GM23338 (cell line): Measurements from ENCODE around the gene NPLOC4. TPM values are rescaled to one million over a fixed set of nuclear protein-coding genes. Genes with fewer than 3 reads are reported as not detected.

Experiments
- ATAC-seq: fragments of 200-7000 bp; cut with Tn5 transposase; 3 replicates; pipeline ENCODE4 v1.9.1; 2020
- DNase-seq: peaks from one replicate; pipeline ENCODE4 v3.0.0-alpha.2; 2015; ENCODE audit warnings: low spot score
- H2AFZ ChIP-seq: fragments of 200-600 bp; sonication (generic); 2 replicates; pipeline ENCODE4 v1.8.0; 2016; ENCODE audit warnings: antibody characterized with exemption, mild to moderate bottlenecking, moderate library complexity
- H3F3A ChIP-seq: fragments of 200-600 bp; sonication (generic); replicated peaks from 2 replicates; pipeline ENCODE4 v1.8.0; 2017; ENCODE audit warnings: antibody characterized with exemption, mixed run types, low read depth
- H3K27ac ChIP-seq: fragments of 200-600 bp; sonication (generic); 2 replicates; pipeline ENCODE4 v1.6.1; 2016; ENCODE audit warnings: low read depth
- H3K27me3 ChIP-seq: fragments of 200-600 bp; sonication (generic); 2 replicates; pipeline ENCODE4 v1.8.0; 2016; ENCODE audit warnings: mild to moderate bottlenecking, mixed run types, moderate library complexity; ENCODE audit not compliant: insufficient read depth
- H3K36me3 ChIP-seq: fragments of 200-600 bp; sonication (generic); 2 replicates; pipeline ENCODE4 v1.8.0; 2016; ENCODE audit warnings: mild to moderate bottlenecking; ENCODE audit not compliant: insufficient read depth
- H3K4me1 ChIP-seq: fragments of 200-600 bp; sonication (generic); 2 replicates; pipeline ENCODE4 v1.8.0; 2016; ENCODE audit warnings: mild to moderate bottlenecking, moderate library complexity; ENCODE audit not compliant: insufficient read depth
- H3K4me2 ChIP-seq: fragments of 200-600 bp; sonication (generic); 2 replicates; pipeline ENCODE4 v1.7.1; 2017; ENCODE audit warnings: mixed run types
- H3K4me3 ChIP-seq: fragments of 200-600 bp; sonication (generic); 2 replicates; pipeline ENCODE4 v1.6.1; 2016; ENCODE audit warnings: mixed run types
- H3K79me2 ChIP-seq: fragments of 200-600 bp; sonication (generic); replicated peaks from 2 replicates; pipeline ENCODE4 v1.8.0; 2017; ENCODE audit warnings: mild to moderate bottlenecking; ENCODE audit not compliant: insufficient read depth
- H3K9me2 ChIP-seq: fragments of 200-600 bp; sonication (generic); 2 replicates; pipeline ENCODE4 v1.8.0; 2017; ENCODE audit not compliant: insufficient read depth
- H4K20me1 ChIP-seq: fragments of 200-600 bp; sonication (generic); replicated peaks from 2 replicates; pipeline ENCODE4 v1.8.0; 2017; ENCODE audit warnings: mild to moderate bottlenecking; ENCODE audit not compliant: insufficient read depth
- H3K27ac Mint-ChIP-seq: 2 replicates; pipeline ENCODE4 v1.8.0; 2020; ENCODE audit warnings: inconsistent platforms, mild to moderate bottlenecking, moderate library complexity, mixed read lengths
- H3K27me3 Mint-ChIP-seq: 3 replicates; pipeline ENCODE4 v1.8.0; 2022; ENCODE audit warnings: low read depth, mild to moderate bottlenecking, moderate library complexity, mixed read lengths, inconsistent platforms; ENCODE audit not compliant: insufficient read depth, poor library complexity
- H3K36me3 Mint-ChIP-seq: 3 replicates; pipeline ENCODE4 v1.8.0; 2021; ENCODE audit warnings: low read depth, mild to moderate bottlenecking, inconsistent platforms, moderate library complexity, mixed read lengths
- H3K4me1 Mint-ChIP-seq: 3 replicates; pipeline ENCODE4 v1.8.0; 2020; ENCODE audit warnings: mild to moderate bottlenecking, inconsistent platforms, mixed read lengths
- H3K4me3 Mint-ChIP-seq: 3 replicates; pipeline ENCODE4 v1.8.0; 2021; ENCODE audit warnings: moderate library complexity, mild to moderate bottlenecking, inconsistent platforms, mixed read lengths
- H3K9me3 Mint-ChIP-seq: 3 replicates; pipeline ENCODE4 v1.8.0; 2020; ENCODE audit warnings: moderate library complexity, mild to moderate bottlenecking, inconsistent platforms, mixed read lengths
- CREB1 ChIP-seq: fragments of 250-450 bp; sonication (Bioruptor Pico); IDR thresholded peaks from 2 replicates; pipeline ENCODE4 v1.5.0; 2020; ENCODE audit warnings: low read depth, mild to moderate bottlenecking, moderate library complexity
- CTCF ChIP-seq, 2 experiments: fragments of 200-600 bp in 1 of 2; sonication (generic) in 1 of 2; conservative IDR thresholded peaks; 2 replicates each; pipeline versions ENCODE4 v1.5.1 to v1.6.1; 2016 to 2017; ENCODE audit warnings: antibody characterized with exemption in 2 of 2, low read depth in 2 of 2, mild to moderate bottlenecking in 2 of 2, moderate library complexity in 1 of 2
- ETS1 ChIP-seq: IDR thresholded peaks from 2 replicates; pipeline ENCODE4 v1.6.1; 2016; ENCODE audit warnings: antibody characterized with exemption
- EZH2 ChIP-seq: fragments of 200-600 bp; sonication (generic); IDR thresholded peaks from one replicate; pipeline ENCODE4 v1.8.0; 2017; ENCODE audit warnings: antibody characterized with exemption, mild to moderate bottlenecking, low read depth; ENCODE audit not compliant: unreplicated experiment
- EZH2phosphoT487 ChIP-seq: fragments of 200-600 bp; sonication (generic); IDR thresholded peaks from one replicate; pipeline ENCODE4 v1.8.1; 2018; ENCODE audit warnings: antibody characterized with exemption; ENCODE audit not compliant: unreplicated experiment
- JUNB ChIP-seq: IDR thresholded peaks from one replicate; pipeline ENCODE4 v1.6.1; 2016; ENCODE audit warnings: antibody characterized with exemption; ENCODE audit not compliant: unreplicated experiment
- NANOG ChIP-seq: IDR thresholded peaks from 2 replicates; pipeline ENCODE4 v1.6.1; 2016; ENCODE audit warnings: antibody characterized with exemption, borderline replicate concordance
- POLR2AphosphoS5 ChIP-seq: IDR thresholded peaks from 2 replicates; pipeline ENCODE4 v1.6.1; 2016; ENCODE audit warnings: antibody characterized with exemption, low read depth
- REST ChIP-seq: IDR thresholded peaks from one replicate; pipeline ENCODE4 v1.6.1; 2018; ENCODE audit warnings: antibody characterized with exemption; ENCODE audit not compliant: unreplicated experiment
- STAT1 ChIP-seq: IDR thresholded peaks from one replicate; pipeline ENCODE4 v1.6.1; 2016; ENCODE audit warnings: antibody characterized with exemption; ENCODE audit not compliant: unreplicated experiment
- ZNF114 ChIP-seq: fragments of 250-450 bp; sonication (Bioruptor Pico); IDR thresholded peaks from 2 replicates; pipeline ENCODE4 v1.5.0; 2020; ENCODE audit warnings: mild to moderate bottlenecking, moderate library complexity
- ZNF331 ChIP-seq: fragments of 250-450 bp; sonication (Bioruptor Pico); IDR thresholded peaks from 2 replicates; pipeline ENCODE4 v1.5.0; 2020; ENCODE audit warnings: low read depth, mild to moderate bottlenecking, moderate library complexity
- ZNF462 ChIP-seq: fragments of 250-450 bp; sonication (Bioruptor Pico); IDR thresholded peaks from 2 replicates; pipeline ENCODE4 v1.5.0; 2020; ENCODE audit warnings: mild to moderate bottlenecking, moderate library complexity
- polyA plus RNA-seq: library from polyadenylated mRNA; unstranded; fragments of >200 nt; fragmentation: Nextera tagmentation; extraction: Ambion mirVana; gene quantifications from 2 replicates; pipeline ENCODE4 v1.2.1, GENCODE V29; 2016
- total RNA-seq: library from RNA; depleted of rRNA; stranded (reverse); fragments of >200 nt; shearing (Covaris generic); gene quantifications from 2 replicates; pipeline ENCODE4 v1.2.3, GENCODE V29; 2014

NPLOC4 gene
- total and polyA plus RNA-seq, 2 experiments from 2014 or later, result 24.1 to 79.1 TPM

GRCh38 chr17:81659038-81659437 is 22.1 kb upstream of the NPLOC4 start (continued):
- TF ChIP-seq REST (no peak), NANOG (no peak)

GRCh38 chr17:81656835-81657234 is 19.9 kb upstream of the NPLOC4 start:
- Histone ChIP-seq H3K4me1 (peaks cover 13% of the 10 kb centered on the region), H3K79me2 (no peaks in the 10 kb centered on the region), H3K27ac (no peak overlapping the region), H3F3A (no peaks in the 10 kb centered on the region), H3K36me3 (no peaks in the 10 kb centered on the region), H4K20me1 (no peaks in the 10 kb centered on the region), H2AFZ (no peak overlapping the region), H3K9me2 (no peaks in the 10 kb centered on the region), H3K27me3 (no peaks in the 10 kb centered on the region), H3K4me3 (no peak overlapping the region), H3K4me2 (no peak overlapping the region)
- ATAC-seq, result no peak
- Mint-ChIP-seq H3K27me3 (peaks cover 13% of the 10 kb centered on the region), H3K9me3 (no peaks in the 10 kb centered on the region), H3K4me3 (no peak overlapping the region), H3K4me1 (peaks cover 8% of the 10 kb centered on the region), H3K36me3 (no peaks in the 10 kb centered on the region), H3K27ac (no peak overlapping the region)
- no peak for DNase-seq
- TF ChIP-seq NANOG, result no peak
- TF ChIP-seq ZNF462, result no peak
- TF ChIP-seq EZH2, result no peak
- no peak for TF ChIP-seq ETS1
- TF ChIP-seq CTCF (conservative IDR thresholded peaks at IDR 0.05; ENCODE audit: low read depth in 2 of 2), result no peak
- no peak for TF ChIP-seq CREB1 (CRISPR knock-in tag)
- no peak for TF ChIP-seq POLR2AphosphoS5
- TF ChIP-seq ZNF331 (CRISPR knock-in tag), result no peak
- no peak for TF ChIP-seq STAT1
- TF ChIP-seq ZNF114, result no peak
- no peak for TF ChIP-seq EZH2phosphoT487
- no peak for TF ChIP-seq JUNB
